KOPT-K1 (cell line): Measurements from ENCODE around the gene TMTC2.
"Not testable (repeated sequence)": the region's sequence is repeated elsewhere in the genome, so short reads cannot be mapped to it uniquely, and the experiment has no call there.

Experiments used
- H3K27ac ChIP-seq: fragments of 200-600 bp; sonication (generic); 2 replicates; pipeline ENCODE4 v1.5.1; 2016; ENCODE audit warnings: antibody characterized with exemption, mild to moderate bottlenecking, low read depth, low read length; ENCODE audit not compliant: poor library complexity, severe bottlenecking
- H3K36me3 ChIP-seq: fragments of 200-600 bp; sonication (generic); 2 replicates; pipeline ENCODE4 v1.5.1; 2017; ENCODE audit warnings: antibody characterized with exemption, mild to moderate bottlenecking, low read length, moderate library complexity; ENCODE audit not compliant: insufficient read depth
- H3K9me3 ChIP-seq: fragments of 200-600 bp; sonication (generic); 2 replicates; pipeline ENCODE4 v1.5.1; 2017; ENCODE audit warnings: antibody characterized with exemption, low read length, mild to moderate bottlenecking; ENCODE audit not compliant: insufficient read depth, poor library complexity, severe bottlenecking

TMTC2 gene

DNA sequence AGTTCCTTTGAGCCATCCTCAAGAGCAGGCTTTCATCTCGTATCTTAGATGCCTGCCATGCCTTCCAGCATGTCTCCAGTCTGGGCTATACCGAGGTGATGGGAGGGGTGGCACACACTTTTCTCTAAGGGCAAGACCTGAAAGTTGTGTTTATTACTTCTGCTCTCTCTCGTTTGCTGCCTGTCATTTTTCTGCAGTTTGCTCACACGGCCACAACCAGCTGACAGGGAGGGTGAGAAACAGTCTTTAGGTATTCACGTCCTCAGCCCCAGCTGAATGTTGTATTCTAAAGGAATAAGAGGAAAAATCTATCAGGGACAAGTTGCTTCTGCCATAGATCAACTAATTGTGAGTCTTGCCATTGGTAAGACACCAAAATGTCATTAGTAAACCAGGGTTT lies 88.0 kb downstream of the TMTC2 start:
- no peak overlapping the region for H3K27ac ChIP-seq
- H3K9me3 ChIP-seq: no peaks in the 10 kb centered on the region

DNA sequence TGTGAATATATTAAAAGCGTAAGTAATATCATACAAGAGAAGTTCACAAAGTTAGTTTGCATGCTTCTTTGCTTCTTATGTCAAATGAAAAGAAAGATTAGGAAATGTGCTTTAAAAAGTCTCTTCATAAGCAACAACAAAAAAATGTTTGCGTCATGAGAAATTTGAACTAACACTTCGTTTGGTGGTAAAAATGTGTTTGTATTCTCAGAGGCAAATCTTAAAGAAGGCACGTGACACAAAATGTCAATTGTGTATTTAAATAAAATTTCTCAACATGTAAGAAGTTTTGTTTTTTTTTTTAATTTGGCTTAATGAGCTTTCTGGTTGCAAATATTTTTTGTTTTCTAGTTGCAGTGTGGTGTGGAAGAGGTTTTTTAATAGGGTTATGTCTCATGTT lies 93.8 kb downstream of the TMTC2 start:
- no peak overlapping the region for H3K27ac ChIP-seq
- H3K36me3 ChIP-seq: no peaks in the 10 kb centered on the region
- no peaks in the 10 kb centered on the region for H3K9me3 ChIP-seq

More for the DNA sequence above, 88.0 kb downstream of the TMTC2 start:
- no peaks in the 10 kb centered on the region for H3K36me3 ChIP-seq

DNA sequence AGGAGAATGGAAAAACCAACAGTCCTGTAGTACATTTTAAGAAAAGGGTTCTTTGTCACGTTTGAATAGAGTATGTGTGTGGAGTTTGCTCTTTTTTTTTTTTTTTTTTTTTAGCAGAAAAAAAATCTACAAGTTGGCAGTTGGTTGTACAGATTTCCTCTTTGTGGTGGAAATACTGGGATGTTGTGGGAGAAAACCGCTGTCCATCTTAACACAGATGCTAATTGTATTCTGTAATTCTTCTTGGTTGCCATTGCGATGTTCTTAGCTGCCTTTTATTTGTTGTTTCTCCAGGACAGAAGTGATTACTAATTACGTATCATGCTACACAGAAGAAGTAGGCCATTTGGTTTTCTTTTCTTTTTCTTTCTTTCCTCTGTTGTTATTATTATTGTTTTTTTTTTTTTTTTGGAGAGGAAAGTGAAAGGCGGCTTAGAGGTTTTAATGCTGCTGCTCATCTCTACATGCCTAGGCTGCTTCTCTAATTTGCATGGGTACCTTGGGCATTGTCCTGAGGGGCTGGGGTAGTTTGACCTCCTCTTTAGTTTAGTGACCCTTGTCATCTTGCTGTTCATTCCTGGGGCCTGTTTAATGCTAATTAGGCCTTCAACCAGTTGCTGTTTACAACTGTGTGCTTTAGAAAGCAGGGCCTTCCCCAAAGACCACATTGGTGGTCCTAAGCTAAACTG lies 94.7 kb downstream of the TMTC2 start:
- Histone ChIP-seq H3K36me3 (no peaks in the 10 kb centered on the region), H3K9me3 (no peaks in the 10 kb centered on the region), H3K27ac (no peak overlapping the region)

DNA sequence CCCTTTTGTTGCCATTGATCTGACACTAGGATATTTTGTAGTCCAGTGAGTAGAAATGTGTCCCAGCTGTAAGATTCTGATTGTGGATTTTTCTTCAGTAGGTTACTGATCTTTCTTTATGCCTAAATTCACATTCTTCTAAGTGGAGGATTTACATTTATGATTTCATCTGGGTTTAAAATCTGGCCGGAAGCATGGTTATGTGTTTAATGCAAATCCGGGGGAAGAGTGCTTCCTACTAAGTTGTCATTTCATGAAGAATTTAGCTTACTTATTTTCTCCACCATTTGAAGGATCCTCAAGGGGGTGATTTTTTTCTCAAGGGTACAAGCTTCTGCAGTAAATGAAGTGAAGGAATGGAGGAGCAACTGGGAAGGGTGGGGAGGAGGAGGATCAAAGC lies 96.7 kb downstream of the TMTC2 start:
- no peaks in the 10 kb centered on the region for H3K9me3 ChIP-seq
- no peak overlapping the region for H3K27ac ChIP-seq
- H3K36me3 ChIP-seq: no peaks in the 10 kb centered on the region

DNA sequence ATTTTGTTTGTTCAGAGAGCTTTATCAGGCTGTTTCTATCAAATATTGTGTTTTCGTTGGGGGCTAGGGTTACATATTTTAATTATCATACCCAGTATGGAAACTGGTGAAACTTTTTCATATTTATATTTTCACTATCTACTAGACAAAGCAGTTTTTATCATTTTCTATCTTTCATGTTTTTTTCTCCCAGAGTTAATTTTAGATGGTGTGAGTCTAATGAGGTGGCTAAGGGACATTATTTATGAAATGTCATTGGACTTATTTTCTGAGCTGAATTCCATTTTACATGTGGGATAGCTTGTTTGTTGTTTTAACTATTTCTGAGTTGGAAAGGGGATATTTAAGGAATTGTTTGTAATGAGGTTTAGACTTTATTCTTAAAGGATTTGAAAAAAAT lies 100.3 kb downstream of the TMTC2 start:
- Histone ChIP-seq H3K36me3 (no peaks in the 10 kb centered on the region), H3K9me3 (no peaks in the 10 kb centered on the region), H3K27ac (no peak overlapping the region)

DNA sequence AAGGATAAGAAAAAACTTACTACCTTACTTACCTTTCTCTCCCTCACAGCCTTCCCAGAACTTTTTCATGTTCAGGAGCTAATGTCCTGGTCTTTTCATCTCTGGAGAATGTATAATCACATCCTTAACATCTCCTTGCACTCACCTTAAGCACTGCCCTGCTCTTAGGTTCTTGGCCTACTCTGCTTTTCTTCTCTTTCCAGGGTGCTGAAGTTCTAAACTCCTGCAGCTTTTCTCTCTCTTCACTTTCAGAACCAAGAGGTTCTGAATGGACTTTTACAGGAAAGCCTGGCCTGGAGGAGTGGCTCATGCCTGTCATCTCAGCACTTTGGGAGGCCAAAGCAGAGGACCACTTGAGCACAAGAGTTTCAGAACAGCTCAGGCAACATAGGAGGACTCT lies 101.9 kb downstream of the TMTC2 start:
- H3K36me3 ChIP-seq: no peaks in the 10 kb centered on the region
- no peaks in the 10 kb centered on the region for H3K9me3 ChIP-seq

DNA sequence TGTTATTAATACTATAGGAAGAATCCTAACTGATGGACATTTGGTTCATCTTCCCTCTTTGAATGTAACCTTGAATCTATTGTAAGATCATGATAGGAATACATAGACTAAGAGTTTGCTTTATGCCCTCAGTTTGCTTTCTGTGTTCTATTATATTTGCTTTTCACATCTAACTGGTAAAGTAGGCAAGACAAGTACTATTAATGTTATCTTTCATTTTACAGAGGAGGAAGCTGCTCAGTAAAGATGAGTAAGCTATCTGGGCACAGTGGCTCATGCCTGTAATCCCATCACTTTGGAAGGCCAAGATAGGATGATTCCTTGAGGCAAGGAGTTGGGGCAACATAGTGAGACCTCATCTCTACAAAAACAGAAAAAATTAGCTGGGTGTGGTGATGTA lies 103.0 kb downstream of the TMTC2 start:
- Histone ChIP-seq H3K9me3 (no peaks in the 10 kb centered on the region), H3K36me3 (no peaks in the 10 kb centered on the region), H3K27ac (no peak overlapping the region)

More for the DNA sequence above, 101.9 kb downstream of the TMTC2 start:
- no peak overlapping the region for H3K27ac ChIP-seq

DNA sequence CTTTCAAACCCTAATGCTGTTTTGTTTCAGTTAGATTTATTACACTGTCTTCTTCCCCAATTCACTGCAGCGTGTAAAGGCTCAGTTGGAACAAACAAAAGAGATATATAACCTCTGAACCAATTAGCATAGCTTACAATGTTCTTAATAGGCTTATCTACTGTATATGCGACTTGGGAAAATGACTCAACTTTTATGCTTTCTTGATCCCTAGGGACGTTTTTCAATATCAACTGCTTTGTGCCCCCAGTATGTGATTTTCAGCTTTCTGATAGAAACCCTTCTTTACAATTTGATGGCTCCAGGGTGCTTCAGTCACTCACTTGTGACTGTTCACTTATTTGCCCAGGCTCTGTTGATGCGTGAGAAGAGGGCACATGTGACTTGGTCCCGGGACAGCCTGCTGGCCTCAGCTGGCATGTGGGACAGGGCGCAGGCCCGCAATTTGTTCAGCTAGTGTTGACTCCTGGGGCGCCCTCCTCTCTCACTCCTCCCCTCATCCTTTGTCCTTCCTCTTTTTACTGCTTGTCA lies 107.1 kb downstream of the TMTC2 start:
- no peaks in the 10 kb centered on the region for H3K36me3 ChIP-seq
- H3K9me3 ChIP-seq: no peaks in the 10 kb centered on the region
- H3K27ac ChIP-seq: no peak overlapping the region

DNA sequence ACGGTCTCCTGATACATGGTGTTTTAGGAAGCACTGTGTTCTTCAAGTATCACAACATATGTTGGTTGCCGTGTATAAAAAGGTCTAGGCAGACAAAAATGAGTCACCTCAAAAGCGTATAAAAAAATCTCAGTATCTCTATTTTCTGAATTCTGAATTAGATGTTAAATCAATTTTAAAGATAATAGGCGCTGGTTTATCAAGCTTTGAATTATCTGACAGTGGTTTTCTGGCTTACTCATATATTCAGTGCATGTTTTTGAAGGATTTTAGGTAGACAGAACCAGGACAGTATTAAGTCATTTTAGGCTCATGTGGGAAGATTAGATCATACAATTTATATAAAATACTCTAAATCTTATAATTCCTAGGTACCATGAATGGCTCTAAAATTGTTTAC lies 110.8 kb downstream of the TMTC2 start:
- Histone ChIP-seq H3K27ac (no peak overlapping the region), H3K9me3 (no peaks in the 10 kb centered on the region), H3K36me3 (no peaks in the 10 kb centered on the region)

DNA sequence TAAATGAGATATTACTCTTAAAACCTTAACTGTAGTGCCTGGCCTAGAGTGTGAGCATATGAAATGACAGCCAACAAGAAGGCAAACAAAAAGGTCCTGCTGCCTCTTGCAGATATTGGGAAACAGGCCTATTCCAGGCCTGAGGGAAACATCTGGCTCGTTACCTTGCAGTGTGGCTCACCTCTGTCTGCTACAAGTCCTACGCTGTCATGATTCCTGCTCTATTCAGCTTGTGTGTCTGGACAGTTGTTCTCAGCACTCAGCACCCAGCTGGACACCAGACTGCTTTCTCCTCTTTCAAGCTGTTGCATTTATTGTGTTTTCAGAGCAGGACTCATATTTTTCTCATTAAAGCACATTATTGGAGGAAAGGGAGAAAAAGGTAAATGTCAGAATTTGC lies 113.5 kb downstream of the TMTC2 start:
- Histone ChIP-seq H3K36me3 (no peaks in the 10 kb centered on the region), H3K27ac (no peak overlapping the region), H3K9me3 (no peaks in the 10 kb centered on the region)

DNA sequence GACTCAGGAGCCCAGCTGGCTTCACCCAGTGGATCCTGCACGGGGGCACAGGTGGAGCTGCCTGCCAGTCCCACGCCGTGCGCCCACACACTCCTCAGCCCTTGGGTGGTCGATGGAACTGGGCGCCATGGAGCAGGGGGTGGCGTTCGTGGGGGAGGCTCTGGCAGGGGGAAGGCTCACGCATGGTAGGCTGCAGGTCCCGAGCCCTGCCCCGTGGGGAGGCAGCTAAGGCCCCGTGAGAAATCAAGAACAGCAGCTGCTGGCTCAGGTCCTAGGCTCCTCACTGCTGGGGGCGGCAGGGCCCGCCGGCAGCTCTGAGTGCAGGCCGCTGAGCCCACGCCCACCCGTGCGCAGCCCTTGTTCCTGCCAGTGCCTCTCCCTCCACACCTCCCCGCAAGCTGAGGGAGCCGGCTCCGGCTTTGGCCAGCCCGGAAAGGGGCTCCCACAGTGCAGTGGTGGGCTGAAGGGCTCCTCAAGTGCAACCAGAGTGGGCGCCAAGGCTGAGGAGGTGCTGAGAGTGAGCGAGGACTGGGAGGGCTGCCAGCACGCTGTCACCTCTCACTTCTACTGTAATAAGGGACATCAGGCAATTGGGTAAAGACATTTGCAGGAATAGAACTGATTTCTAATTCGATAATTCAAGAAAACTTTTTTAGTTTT lies 115.4 kb downstream of the TMTC2 start:
- H3K9me3 ChIP-seq: no peaks in the 10 kb centered on the region
- H3K27ac ChIP-seq: no peak overlapping the region
- H3K36me3 ChIP-seq: no peaks in the 10 kb centered on the region

DNA sequence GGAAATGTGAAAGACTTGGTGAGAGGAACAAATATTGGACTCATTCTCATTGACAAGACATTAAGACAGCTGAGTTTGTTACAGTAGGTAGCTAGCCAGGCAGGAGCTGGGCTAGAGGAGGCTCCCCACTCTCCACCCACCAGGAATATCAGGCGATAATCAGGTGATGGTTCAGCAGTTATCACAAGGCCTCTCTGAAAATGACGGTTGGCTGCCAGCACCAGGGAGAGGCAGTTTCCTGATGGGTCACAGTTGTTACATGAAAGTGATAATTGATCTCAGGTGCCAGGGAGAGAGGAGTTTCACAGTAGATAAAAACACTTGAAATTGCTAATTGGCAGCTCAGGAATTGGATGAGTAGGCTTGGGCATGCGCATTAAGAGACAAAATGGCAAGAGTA lies 116.5 kb downstream of the TMTC2 start:
- no peaks in the 10 kb centered on the region for H3K9me3 ChIP-seq
- H3K36me3 ChIP-seq: no peaks in the 10 kb centered on the region
- no peak overlapping the region for H3K27ac ChIP-seq

DNA sequence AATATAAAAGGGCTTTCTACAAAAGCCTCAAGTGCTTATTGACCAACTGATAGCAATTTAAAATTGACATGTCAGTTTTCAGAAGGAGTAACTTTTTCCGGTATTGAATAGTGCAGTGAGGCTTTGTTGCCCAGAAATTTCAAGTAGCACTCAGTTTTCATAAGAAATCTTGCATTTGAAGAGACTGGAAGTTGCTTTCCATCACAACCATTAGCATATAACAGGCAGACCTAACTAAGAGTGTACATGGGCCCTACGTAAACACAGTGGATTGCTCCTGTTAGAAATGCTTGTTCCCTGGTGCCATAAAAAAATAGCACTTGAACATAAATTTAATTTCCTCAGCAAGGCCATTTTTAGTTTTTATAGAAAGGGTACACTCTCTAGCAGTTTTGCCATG lies 117.9 kb downstream of the TMTC2 start:
- no peaks in the 10 kb centered on the region for H3K9me3 ChIP-seq
- H3K36me3 ChIP-seq: no peaks in the 10 kb centered on the region
- H3K27ac ChIP-seq: no peak overlapping the region

DNA sequence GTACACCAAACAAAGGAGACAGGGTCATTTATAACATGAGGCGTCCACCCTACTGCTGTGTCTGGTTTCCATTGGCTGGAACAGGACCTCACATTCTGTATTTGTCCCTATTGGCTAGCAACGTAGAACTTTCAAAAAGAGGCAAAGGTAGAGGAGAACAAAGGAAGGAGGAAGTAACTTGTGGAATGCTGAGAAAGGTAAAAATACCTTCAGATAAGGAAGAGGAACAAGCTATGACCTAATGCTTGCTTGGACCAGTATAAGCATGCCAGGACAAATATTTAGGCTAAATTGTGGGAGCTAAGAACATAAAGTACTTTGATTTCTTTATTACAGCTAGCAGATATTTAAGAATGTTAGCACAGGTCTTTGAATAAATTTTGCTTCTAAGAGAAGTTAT lies 118.3 kb downstream of the TMTC2 start:
- not testable (repeated sequence) for H3K36me3 ChIP-seq, H3K9me3 ChIP-seq, H3K27ac ChIP-seq

DNA sequence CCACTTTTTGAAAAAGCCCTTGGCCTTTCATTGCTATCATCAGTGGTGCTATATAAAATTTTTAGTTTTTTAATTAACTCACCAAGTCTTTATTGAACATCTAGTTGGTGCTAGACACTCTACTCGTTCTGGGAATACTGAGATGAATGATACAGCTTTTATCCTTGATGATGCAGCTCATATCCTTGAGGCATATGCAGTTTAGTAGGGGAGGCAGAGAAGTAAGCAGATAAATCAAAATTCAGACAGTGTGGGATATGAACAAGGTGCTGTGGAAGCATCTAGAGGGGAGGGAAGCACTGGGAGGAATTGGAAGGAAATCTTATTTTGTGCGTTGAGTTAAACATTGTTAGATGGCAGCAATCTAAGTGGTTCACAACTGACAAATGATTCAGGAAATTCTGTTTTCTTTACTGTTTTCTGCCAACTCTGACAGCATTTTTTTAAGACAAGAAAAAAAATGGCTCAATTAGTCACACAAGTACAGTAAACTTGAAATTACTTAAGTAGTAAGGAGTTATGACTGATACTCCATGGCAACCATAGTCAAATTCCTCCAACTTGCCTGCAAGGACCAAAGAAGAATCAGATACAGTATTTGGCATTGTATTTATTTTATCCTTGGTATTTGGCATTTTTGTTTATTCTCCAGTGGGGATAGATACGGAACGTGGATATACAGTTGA lies 119.2 kb downstream of the TMTC2 start:
- Histone ChIP-seq H3K27ac (no peak overlapping the region), H3K36me3 (no peaks in the 10 kb centered on the region), H3K9me3 (no peaks in the 10 kb centered on the region)
